ENCODE data around the gene EPB41L3.

The EPB41L3 gene

GRCh38 chr18:5398269-5398668 is 145.5 kb downstream of the EPB41L3 start:
- DNase-seq = no peak

GRCh38 chr18:5397102-5397501 is 146.7 kb downstream of the EPB41L3 start:
- no peak for DNase-seq

- DNase-seq = no peak
These were observed 147.8 kb downstream of the EPB41L3 start for GRCh38 chr18:5395860-5396448.

GRCh38 chr18:5393779-5394178 is 150.0 kb downstream of the EPB41L3 start:
- no peak for DNase-seq

GRCh38 chr18:5391409-5391808 is 152.4 kb downstream of the EPB41L3 start:
- DNase-seq = no peak

GRCh38 chr18:5389356-5389755 is 154.4 kb downstream of the EPB41L3 start:
- DNase-seq = no peak

GRCh38 chr18:5388896-5389295 is 154.9 kb downstream of the EPB41L3 start:
- DNase-seq = no peak

GRCh38 chr18:5380586-5380985 is 163.2 kb downstream of the EPB41L3 start:
- no peak for DNase-seq

GRCh38 chr18:5376986-5377385 is 166.8 kb downstream of the EPB41L3 start:
- no peak for DNase-seq

- no peak for DNase-seq
These were observed 173.5 kb downstream of the EPB41L3 start for GRCh38 chr18:5370332-5370731.

- no peak for DNase-seq
These were observed 174.3 kb downstream of the EPB41L3 start for GRCh38 chr18:5369513-5369912.

- DNase-seq = no peak
These were observed 178.4 kb downstream of the EPB41L3 start for GRCh38 chr18:5365443-5365842.

- no peak for DNase-seq
These were observed 193.2 kb downstream of the EPB41L3 start for GRCh38 chr18:5350636-5351035.

Measured in inflammatory macrophage treated with lipopolysaccharide for 4 hours (primary cell).